H1 (cell line): Measurements from ENCODE around the gene TK1. TPM values are rescaled to one million over a fixed set of nuclear protein-coding genes. Genes with fewer than 3 reads are reported as not detected.

Experiments used
- CTCF ChIA-PET: fragments of 300-600 bp; sonication (Branson Sonifier 250); formaldehyde crosslinking; loops from one replicate; lab custom pipeline; 2021; ENCODE audit not compliant: partially characterized antibody; lab: Charles Lee
- POLR2A ChIA-PET: fragments of 300-600 bp; sonication (Branson Sonifier 250); formaldehyde crosslinking; loops from one replicate; lab custom pipeline; 2021; ENCODE audit warnings: inconsistent platforms; ENCODE audit not compliant: partially characterized antibody; lab: Charles Lee
- DNase-seq, 2 experiments: peaks; one replicate each; pipeline versions ENCODE4 v3.0.0 to v3.0.0-alpha.2; 2010 to 2022; ENCODE audit warnings: low spot score in 2 of 2, low read depth in 1 of 2, mixed read lengths in 1 of 2
- FAIRE-seq: peaks from 2 replicates; lab custom pipeline; 2011; peaks lifted over from hg19 to GRCh38; lab: Jason Lieb, UNC
- H2AFZ ChIP-seq: 2 replicates; pipeline ENCODE4 v1.8.1; 2012; ENCODE audit warnings: low read length, inconsistent platforms
- H2AK5ac ChIP-seq: 2 replicates; pipeline ENCODE4 v1.6.1; 2013; ENCODE audit warnings: low read depth, low read length
- H2BK120ac ChIP-seq: replicated peaks from 2 replicates; pipeline ENCODE3; 2013; ENCODE audit warnings: low read depth, low read length, inconsistent platforms
- H2BK12ac ChIP-seq: 2 replicates; pipeline ENCODE4 v1.6.1; 2013; ENCODE audit warnings: low read depth, low read length
- H2BK15ac ChIP-seq: 2 replicates; pipeline ENCODE4 v1.6.1; 2013; ENCODE audit warnings: low read length
- H2BK20ac ChIP-seq: 2 replicates; pipeline ENCODE4 v1.6.1; 2013; ENCODE audit warnings: low read length
- H2BK5ac ChIP-seq: 2 replicates; pipeline ENCODE4 v1.6.1; 2013; ENCODE audit warnings: low read depth, low read length
- H3K14ac ChIP-seq: 2 replicates; pipeline ENCODE4 v1.6.1; 2013; ENCODE audit warnings: inconsistent platforms; ENCODE audit not compliant: insufficient read length
- H3K18ac ChIP-seq: 2 replicates; pipeline ENCODE4 v1.6.1; 2013; ENCODE audit warnings: low read length; ENCODE audit errors: extremely low read depth
- H3K23ac ChIP-seq: 2 replicates; pipeline ENCODE4 v1.6.1; 2013; ENCODE audit warnings: inconsistent platforms; ENCODE audit not compliant: insufficient read length
- H3K23me2 ChIP-seq: 2 replicates; pipeline ENCODE4 v1.6.1; 2013; ENCODE audit warnings: low read depth, low read length
- H3K27ac ChIP-seq: 2 replicates; pipeline ENCODE4 v1.6.1; 2011; ENCODE audit warnings: low read depth, low read length, inconsistent platforms
- H3K27me3 ChIP-seq, 4 experiments: replicated peaks in 1 of 4; 1 replicate in 1 of 4; 2 replicates in 3 of 4; pipeline versions ENCODE4 v1.6.1 to v1.8.1; 2011 to 2013; ENCODE audit warnings: low read length in 3 of 4, mild to moderate bottlenecking in 3 of 4, inconsistent platforms in 2 of 4, mixed read lengths in 2 of 4, moderate library complexity in 1 of 4; ENCODE audit not compliant: control insufficient read depth in 3 of 4, insufficient read depth in 3 of 4; ENCODE audit errors: extremely low read depth in 1 of 4
- H3K36me3 ChIP-seq, 4 experiments: 2 replicates each; pipeline versions ENCODE4 v1.6.1 to v1.8.1; 2011 to 2013; ENCODE audit warnings: mild to moderate bottlenecking in 4 of 4, low read length in 3 of 4, moderate library complexity in 2 of 4, control low read depth in 1 of 4, inconsistent platforms in 1 of 4; ENCODE audit not compliant: insufficient read depth in 4 of 4, control insufficient read depth in 2 of 4
- H3K4ac ChIP-seq: replicated peaks from 2 replicates; pipeline ENCODE3; 2013; ENCODE audit warnings: low read length, low read depth, mixed read lengths, inconsistent platforms; ENCODE audit not compliant: insufficient read length
- H3K4me1 ChIP-seq, 4 experiments: replicated peaks in 1 of 4; 1 replicate in 1 of 4; 2 replicates in 3 of 4; pipeline versions ENCODE4 v1.6.1 to v1.8.1; 2011 to 2013; ENCODE audit warnings: low read length in 3 of 4, inconsistent platforms in 2 of 4, mixed read lengths in 1 of 4; ENCODE audit not compliant: insufficient read depth in 4 of 4, control insufficient read depth in 3 of 4
- H3K4me2 ChIP-seq, 2 experiments: 2 replicates each; pipeline versions ENCODE4 v1.6.1 to v1.8.1; 2011 to 2013; ENCODE audit warnings: low read depth in 2 of 2, low read length in 2 of 2, control low read depth in 1 of 2, inconsistent platforms in 1 of 2, mild to moderate bottlenecking in 1 of 2; ENCODE audit not compliant: insufficient read depth in 1 of 2
- H3K4me3 ChIP-seq, 4 experiments: fragments of 200-600, 300-600 bp in 1 of 4; sonication (generic), shearing (Covaris generic), sonication (Bioruptor Twin) in 1 of 4; 2 replicates each; pipeline versions ENCODE4 v1.5.1 to v1.8.1; 2011 to 2016; ENCODE audit warnings: low read length in 4 of 4, low read depth in 3 of 4, control low read depth in 2 of 4, inconsistent platforms in 2 of 4, mild to moderate bottlenecking in 2 of 4, mixed read lengths in 1 of 4, moderate library complexity in 1 of 4; ENCODE audit not compliant: insufficient read depth in 2 of 4; ENCODE audit errors: extremely low read depth in 1 of 4
- H3K56ac ChIP-seq: replicated peaks from 2 replicates; pipeline ENCODE3; 2013; ENCODE audit warnings: low read depth, mild to moderate bottlenecking, mixed read lengths, low read length, inconsistent platforms; ENCODE audit not compliant: insufficient read length
- H3K79me1 ChIP-seq: 2 replicates; pipeline ENCODE4 v1.6.1; 2013; ENCODE audit warnings: low read depth, low read length, control low read depth
- H3K79me2 ChIP-seq, 2 experiments: 2 replicates each; pipeline versions ENCODE4 v1.6.1 to v1.8.1; 2012 to 2013; ENCODE audit warnings: low read length in 2 of 2, mild to moderate bottlenecking in 2 of 2, inconsistent platforms in 1 of 2; ENCODE audit not compliant: insufficient read depth in 2 of 2, control insufficient read depth in 1 of 2
- H3K9ac ChIP-seq, 4 experiments: replicated peaks in 1 of 4; 1 replicate in 1 of 4; 2 replicates in 3 of 4; pipeline versions ENCODE4 v1.6.1 to v1.8.1; 2011 to 2013; ENCODE audit warnings: low read depth in 3 of 4, low read length in 3 of 4, control low read depth in 2 of 4, mild to moderate bottlenecking in 2 of 4, moderate library complexity in 2 of 4, inconsistent platforms in 1 of 4; ENCODE audit errors: extremely low read depth in 1 of 4
- H3K9me3 ChIP-seq, 2 experiments: 2 replicates each; pipeline versions ENCODE4 v1.6.1 to v1.8.1; 2012 to 2013; ENCODE audit warnings: mild to moderate bottlenecking in 2 of 2, moderate library complexity in 2 of 2, control low read depth in 1 of 2, inconsistent platforms in 1 of 2, low read depth in 1 of 2, low read length in 1 of 2, mixed read lengths in 1 of 2; ENCODE audit not compliant: insufficient read depth in 2 of 2
- H4K20me1 ChIP-seq, 2 experiments: replicated peaks in 1 of 2; 2 replicates each; pipeline versions ENCODE3 to v1.8.1; 2011 to 2013; ENCODE audit warnings: inconsistent platforms in 2 of 2, low read length in 2 of 2, mild to moderate bottlenecking in 1 of 2; ENCODE audit not compliant: insufficient read depth in 2 of 2, control insufficient read depth in 1 of 2
- H4K5ac ChIP-seq: 2 replicates; pipeline ENCODE4 v1.6.1; 2013; ENCODE audit warnings: low read length, low read depth, mixed read lengths, inconsistent platforms; ENCODE audit not compliant: insufficient read length
- H4K8ac ChIP-seq: 2 replicates; pipeline ENCODE4 v1.8.0; 2013; ENCODE audit warnings: mild to moderate bottlenecking, moderate library complexity, low read length, inconsistent platforms; ENCODE audit not compliant: insufficient read depth; ENCODE audit errors: extremely low read depth
- H4K91ac ChIP-seq: replicated peaks from 2 replicates; pipeline ENCODE3; 2013; ENCODE audit warnings: low read length, mixed read lengths, inconsistent platforms; ENCODE audit not compliant: insufficient read length
- FOSL1 ChIP-seq: IDR thresholded peaks from 2 replicates; pipeline ENCODE4 v1.6.1; 2011; ENCODE audit warnings: mild to moderate bottlenecking, low read depth, low read length, moderate library complexity; ENCODE audit not compliant: insufficient read depth
- KDM1A ChIP-seq: fragments of 200-600, 300-600 bp; sonication (generic); IDR thresholded peaks from 2 replicates; pipeline ENCODE4 v1.7.1; 2016; ENCODE audit warnings: mild to moderate bottlenecking, low read length, borderline replicate concordance
- MAX ChIP-seq: IDR thresholded peaks from 2 replicates; pipeline ENCODE4 v1.6.1; 2012; ENCODE audit warnings: inconsistent platforms
- NANOG ChIP-seq: IDR thresholded peaks from 2 replicates; pipeline ENCODE4 v1.6.1; 2011; ENCODE audit warnings: low read length, low read depth, mild to moderate bottlenecking, inconsistent platforms; ENCODE audit not compliant: insufficient read depth, poor library complexity, severe bottlenecking
- RAD21 ChIP-seq, 2 experiments: IDR thresholded peaks in 1 of 2; conservative IDR thresholded peaks in 1 of 2; 2 replicates each; pipeline ENCODE4 v1.6.1; 2011; ENCODE audit warnings: low read depth in 2 of 2, low read length in 2 of 2, improper control_type of control experiment in 1 of 2, inconsistent platforms in 1 of 2, mild to moderate bottlenecking in 1 of 2, moderate library complexity in 1 of 2
- SIN3A ChIP-seq, 2 experiments: IDR thresholded peaks in 1 of 2; conservative IDR thresholded peaks in 1 of 2; 2 replicates each; pipeline ENCODE4 v1.6.1; 2011 to 2012; ENCODE audit warnings: low read length in 2 of 2, improper control_type of control experiment in 1 of 2, low read depth in 1 of 2, mild to moderate bottlenecking in 1 of 2
- SP4 ChIP-seq: IDR thresholded peaks from 2 replicates; pipeline ENCODE4 v1.6.1; 2012; ENCODE audit warnings: low read length, inconsistent platforms
- TAF7 ChIP-seq: optimal IDR thresholded peaks from 2 replicates; pipeline ENCODE3; 2011; ENCODE audit warnings: low read depth, mild to moderate bottlenecking, inconsistent platforms, low read length, moderate library complexity, borderline replicate concordance
- WGBS, 2 experiments: shearing (Covaris generic) in 1 of 2; methylation state at CpG; one replicate each; pipeline versions ENCODE4 v1.1.6 to v1.1.7; 2013 to 2015; ENCODE audit warnings: low lambda C conversion rate in 2 of 2, mixed read lengths in 2 of 2, inconsistent platforms in 1 of 2, low coverage in 1 of 2, missing lambda C conversion rate in 1 of 2; ENCODE audit not compliant: insufficient replicate concordance in 2 of 2, insufficient coverage in 1 of 2, insufficient read length in 1 of 2; ENCODE audit errors: extremely low coverage in 1 of 2, missing lambda C conversion rate in 1 of 2; 5-methylcytosine and 5-hydroxymethylcytosine counted together
- polyA plus RNA-seq, 7 experiments: library from polyadenylated mRNA; depleted of rRNA in 3 of 7; stranded (reverse) in 5 of 7; unstranded in 2 of 7; fragments of >200 nt in 5 of 7; fragments of 200-250 nt in 2 of 7; gene quantifications; 1 replicate in 5 of 7; 2 replicates in 1 of 7; 4 replicates in 1 of 7; pipeline versions ENCODE4 v1.2.1 to v1.2.3, GENCODE V29; 2011 to 2013; ENCODE audit warnings: missing spikeins in 2 of 7, mixed read lengths in 2 of 7
- total RNA-seq: library from RNA; stranded (reverse); fragmentation: NEBNext Ultra II Directional; extraction: Animal tissue kit (Norgen Biotek cat#: 25700); gene quantifications from 2 replicates; pipeline ENCODE4 v1.2.1, GENCODE V29; 2021

The TK1 gene
- total and polyA plus RNA-seq, 2 of the 8 experiments (the other 6 are each of a cell fraction or from before 2014, with no cell fraction given), result 66.9 to 147 TPM

- H2BK12ac ChIP-seq, result peak overlapping the region; percentile 98; the same call in 1 of the 2 replicates
- H3K27ac ChIP-seq, result no peak overlapping the region
- no peak overlapping the region for H2AFZ ChIP-seq
- peak overlapping the region; percentile 96 for H2BK15ac ChIP-seq
- H3K9me3 ChIP-seq, result no peaks in the 10 kb centered on the region
- H3K79me2 ChIP-seq, result no peaks in the 10 kb centered on the region
- H3K9ac ChIP-seq, result peak overlapping the region in 1 of 4 experiments; percentile 13; a peak in 1 of 7 replicates
- H4K20me1 ChIP-seq, result peaks cover 0 to 4% of the 10 kb centered on the region in 2 experiments
- 55% methylated on average over 38 of the region's 39 CpGs; no CpG with 5 or more reads in 1 of the 2 experiments for WGBS, 2 experiments
- H3K18ac ChIP-seq, result peak overlapping the region; percentile 25; the same call in 1 of the 2 replicates
- FAIRE-seq (peak; percentile 36), DNase-seq (peak; percentile 72 to 87)
- ChIA-PET CTCF (interaction anchor here (0.6 to 8.0 kb wide), 26 partner anchors 10 to 594 kb away, joined by 3 to 122 read pairs (median 4); partner anchors contain the start of genes AFMID, TK1 and TMC6), POLR2A (interaction anchor here (0.6 to 4.6 kb wide), 7 partner anchors 18 to 80 kb away, joined by 3 to 16 read pairs (median 4); partner anchors contain the start of genes AFMID, BIRC5 and TK1)
- H3K4me3 ChIP-seq, result no peak overlapping the region; a peak in 1 of 8 replicates
- peaks cover 0 to 22% (median 7%) of the 10 kb centered on the region in 4 experiments; a peak in 5 of 7 replicates for H3K4me1 ChIP-seq
- peak overlapping the region; percentile 83 for H4K91ac ChIP-seq
- H3K56ac ChIP-seq, result no peak overlapping the region
- peak overlapping the region; percentile 54; the same call in 1 of the 2 replicates for H2BK5ac ChIP-seq
- H4K5ac ChIP-seq, result peak overlapping the region; percentile 15
- H2BK120ac ChIP-seq, result no peak overlapping the region
- H3K79me1 ChIP-seq, result no peaks in the 10 kb centered on the region
- no peaks in the 10 kb centered on the region; the same call in 1 of the 2 replicates for H3K23me2 ChIP-seq
- no peak overlapping the region for H3K23ac ChIP-seq
- peaks cover 0 to 26% (median 17%) of the 10 kb centered on the region in 4 experiments; a peak in 5 of 7 replicates for H3K27me3 ChIP-seq
- H3K4me2 ChIP-seq, result no peak overlapping the region
- no peaks in the 10 kb centered on the region for H3K36me3 ChIP-seq
- peak overlapping the region; percentile 68 for H2BK20ac ChIP-seq
- peak overlapping the region; percentile 95 for H2AK5ac ChIP-seq
- no peak overlapping the region for H3K14ac ChIP-seq
- H3K4ac ChIP-seq, result peak overlapping the region; percentile 11
- H4K8ac ChIP-seq, result peak overlapping the region; percentile 86
- TF ChIP-seq TAF7 (peak; percentile 44), KDM1A (peak; percentile 99), FOSL1 (no peak), SP4 (0 out of 2 replicates have a peak, but pooled peaks have one; percentile 34), MAX (peak; percentile 68), RAD21 (IDR thresholded peaks at IDR 0.05 in 1 of 2, conservative IDR thresholded peaks at IDR 0.05 in 1 of 2; ENCODE audit: low read depth in 2 of 2, low read length in 2 of 2) (peak; percentile 65 to 82), NANOG (no peak), SIN3A (conservative IDR thresholded peaks at IDR 0.05 in 1 of 2, IDR thresholded peaks at IDR 0.05 in 1 of 2; ENCODE audit: low read depth in 1 of 2, low read length in 2 of 2) (peak in 1 of 2 experiments; percentile 62; a peak in 1 of 4 replicates)
Observed at GRCh38 chr17:78133971-78134898, 52.6 kb downstream of the TK1 start.
